ENCODE data around the gene SGCB. TPM values are rescaled to one million over a fixed set of nuclear protein-coding genes. Genes with fewer than 3 reads are reported as not detected.

The SGCB gene
- total and polyA plus RNA-seq, 2 donors (not counting 1 experiment from before 2014, with no cell fraction given): 45.9 to 72.2 TPM

DNA sequence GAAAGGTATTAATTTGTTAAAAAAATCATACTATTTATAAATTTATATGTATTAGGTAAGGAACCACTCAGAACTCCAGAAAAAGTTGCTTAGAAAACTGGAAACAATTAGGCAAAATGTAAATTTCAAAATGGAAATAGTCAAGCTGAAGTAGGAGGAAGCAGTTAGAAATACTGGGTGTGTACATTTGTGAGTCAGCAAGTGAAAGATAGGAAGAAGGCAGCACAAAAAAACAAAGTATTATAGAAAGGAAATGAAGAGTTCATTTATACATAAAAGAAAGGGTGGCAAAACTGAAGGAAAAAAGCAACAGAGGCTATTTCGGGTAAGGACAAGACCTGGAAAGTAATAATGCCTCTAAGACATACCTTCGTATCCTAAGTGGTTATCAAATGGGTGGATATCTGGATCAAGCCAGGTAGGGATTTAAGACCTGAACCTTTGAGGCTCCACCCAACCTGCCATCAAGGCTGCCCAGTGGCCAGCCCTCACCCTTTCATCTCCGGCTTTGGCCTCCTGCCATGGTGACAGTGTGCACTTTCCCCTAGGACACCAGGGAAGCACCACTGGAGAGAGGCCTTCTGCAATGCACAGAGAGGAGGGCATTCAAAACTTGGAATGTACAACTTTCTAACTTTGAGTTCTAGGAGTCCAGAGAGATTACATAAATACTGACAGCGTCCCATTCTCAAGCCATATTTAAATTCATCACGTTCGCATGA lies 18.0 kb downstream of the SGCB start, which contains the start of gene LRRC66:
Gene LRRC66 (minus strand): TSS at position 428 of the 722 bp plus-strand sequence. CDS start 2,750 bp downstream, outside the sequence.
- no peak within 1 kb of the TSS for H3K4me3 ChIP-seq (replicated peaks in 1 of 4; ENCODE audit: control extremely low read depth in 1 of 4, insufficient read depth in 1 of 4, low read depth in 3 of 4, low read length in 4 of 4)
- no peak within 1 kb of the TSS for H3K27ac ChIP-seq (ENCODE audit: insufficient read depth, low read length)
- DNase-seq (ENCODE audit: low read depth in 2 of 2): peak in 1 of 2 donors; percentile 12
- no peak within 1 kb of the TSS for H3K4me2 ChIP-seq (ENCODE audit: extremely low read depth, insufficient read depth, low read length)
- no peaks in the 10 kb centered on the region for H4K20me1 ChIP-seq (ENCODE audit: control insufficient read depth, extremely low read depth, insufficient read depth, low read length)
- H3K36me3 ChIP-seq (ENCODE audit: control insufficient read depth, insufficient read depth, low read length): peaks cover 2% of the 10 kb centered on the region
- no peaks in the 10 kb centered on the region for H3K4me1 ChIP-seq (ENCODE audit: control insufficient read depth, extremely low read depth, insufficient read depth, low read length)
- H3K9me3 ChIP-seq (ENCODE audit: control insufficient read depth, insufficient read depth, low read depth, low read length): no peaks in the 10 kb centered on the region
- no peak for TF ChIP-seq EZH2 (IDR thresholded peaks at IDR 0.05; ENCODE audit: low read length, missing control alignments)
- TF ChIP-seq, protein P1, sequence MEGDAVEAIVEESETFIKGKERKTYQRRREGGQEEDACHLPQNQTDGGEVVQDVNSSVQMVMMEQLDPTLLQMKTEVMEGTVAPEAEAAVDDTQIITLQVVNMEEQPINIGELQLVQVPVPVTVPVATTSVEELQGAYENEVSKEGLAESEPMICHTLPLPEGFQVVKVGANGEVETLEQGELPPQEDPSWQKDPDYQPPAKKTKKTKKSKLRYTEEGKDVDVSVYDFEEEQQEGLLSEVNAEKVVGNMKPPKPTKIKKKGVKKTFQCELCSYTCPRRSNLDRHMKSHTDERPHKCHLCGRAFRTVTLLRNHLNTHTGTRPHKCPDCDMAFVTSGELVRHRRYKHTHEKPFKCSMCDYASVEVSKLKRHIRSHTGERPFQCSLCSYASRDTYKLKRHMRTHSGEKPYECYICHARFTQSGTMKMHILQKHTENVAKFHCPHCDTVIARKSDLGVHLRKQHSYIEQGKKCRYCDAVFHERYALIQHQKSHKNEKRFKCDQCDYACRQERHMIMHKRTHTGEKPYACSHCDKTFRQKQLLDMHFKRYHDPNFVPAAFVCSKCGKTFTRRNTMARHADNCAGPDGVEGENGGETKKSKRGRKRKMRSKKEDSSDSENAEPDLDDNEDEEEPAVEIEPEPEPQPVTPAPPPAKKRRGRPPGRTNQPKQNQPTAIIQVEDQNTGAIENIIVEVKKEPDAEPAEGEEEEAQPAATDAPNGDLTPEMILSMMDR (conservative IDR thresholded peaks at IDR 0.05 in 1 of 2, IDR thresholded peaks at IDR 0.05 in 1 of 2; ENCODE audit: low read depth in 1 of 2, low read length in 2 of 2): no peak
- H3K27me3 ChIP-seq (ENCODE audit: control insufficient read depth, insufficient read depth, low read length): no peaks in the 10 kb centered on the region
- H2AFZ ChIP-seq (ENCODE audit: low read length): no peak within 1 kb of the TSS
- H3K9ac ChIP-seq (ENCODE audit: insufficient read depth, low read length): no peak within 1 kb of the TSS
- no peaks in the 10 kb centered on the region for H3K79me2 ChIP-seq (ENCODE audit: control insufficient read depth, insufficient read depth, low read length)

DNA sequence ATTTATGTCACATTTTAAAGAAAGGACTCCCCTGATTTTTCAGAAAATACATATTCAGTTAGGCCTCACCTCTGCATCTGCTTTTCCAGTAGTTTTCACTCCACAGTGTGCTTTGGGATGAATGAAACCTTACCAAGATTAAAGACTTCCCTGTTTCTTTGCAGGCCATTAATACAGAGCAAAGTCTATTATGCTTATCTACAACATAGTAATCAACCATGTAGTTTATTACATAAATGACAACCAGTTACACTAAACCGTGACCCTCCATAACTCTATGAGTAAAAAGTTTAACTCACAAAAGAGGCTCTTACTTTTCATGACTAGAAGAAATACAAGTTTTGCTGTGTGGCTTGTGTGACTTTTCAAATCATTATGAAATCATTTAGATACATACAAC lies 20.3 kb downstream of the SGCB start:
- Histone ChIP-seq H3K36me3 (ENCODE audit: control insufficient read depth, insufficient read depth, low read length) (peaks cover 2% of the 10 kb centered on the region), H3K27ac (ENCODE audit: insufficient read depth, low read length) (no peak overlapping the region), H3K4me1 (ENCODE audit: control insufficient read depth, extremely low read depth, insufficient read depth, low read length) (no peaks in the 10 kb centered on the region), H3K79me2 (ENCODE audit: control insufficient read depth, insufficient read depth, low read length) (no peaks in the 10 kb centered on the region), H3K4me2 (ENCODE audit: extremely low read depth, insufficient read depth, low read length) (no peak overlapping the region), H3K4me3 (replicated peaks in 1 of 4; ENCODE audit: control extremely low read depth in 1 of 4, insufficient read depth in 1 of 4, low read depth in 3 of 4, low read length in 4 of 4) (no peak overlapping the region), H2AFZ (ENCODE audit: low read length) (no peak overlapping the region), H3K27me3 (ENCODE audit: control insufficient read depth, insufficient read depth, low read length) (no peaks in the 10 kb centered on the region), H3K9ac (ENCODE audit: insufficient read depth, low read length) (no peak overlapping the region), H4K20me1 (ENCODE audit: control insufficient read depth, extremely low read depth, insufficient read depth, low read length) (no peaks in the 10 kb centered on the region), H3K9me3 (ENCODE audit: control insufficient read depth, insufficient read depth, low read depth, low read length) (no peaks in the 10 kb centered on the region)
- TF ChIP-seq, protein P1 (conservative IDR thresholded peaks at IDR 0.05 in 1 of 2, IDR thresholded peaks at IDR 0.05 in 1 of 2; ENCODE audit: low read depth in 1 of 2, low read length in 2 of 2): no peak
- no peak for TF ChIP-seq EZH2 (IDR thresholded peaks at IDR 0.05; ENCODE audit: low read length, missing control alignments)
- DNase-seq (ENCODE audit: low read depth in 2 of 2): no peak

DNA sequence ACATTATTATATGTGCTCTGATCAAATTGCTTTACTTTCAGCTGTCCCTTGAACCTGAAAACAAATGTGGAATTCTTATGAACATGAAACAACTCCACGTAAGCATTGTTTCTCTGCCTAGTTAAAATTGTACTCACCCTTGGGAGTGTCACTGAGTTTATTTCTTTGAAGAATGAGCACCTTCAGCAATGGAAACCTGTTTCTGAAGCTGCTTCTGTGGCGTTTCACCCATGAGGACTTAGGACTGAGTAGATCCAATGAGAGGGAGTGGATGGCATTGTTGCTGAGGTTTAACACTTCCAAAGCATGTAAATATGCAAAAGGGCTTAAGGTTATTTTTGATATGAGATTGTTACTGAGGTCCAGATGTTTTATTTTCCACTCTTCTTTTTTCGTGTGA lies 21.1 kb downstream of the SGCB start:
- Histone ChIP-seq H3K27ac (ENCODE audit: insufficient read depth, low read length) (no peak overlapping the region), H4K20me1 (ENCODE audit: control insufficient read depth, extremely low read depth, insufficient read depth, low read length) (no peaks in the 10 kb centered on the region), H3K79me2 (ENCODE audit: control insufficient read depth, insufficient read depth, low read length) (no peaks in the 10 kb centered on the region), H3K27me3 (ENCODE audit: control insufficient read depth, insufficient read depth, low read length) (no peaks in the 10 kb centered on the region), H3K4me1 (ENCODE audit: control insufficient read depth, extremely low read depth, insufficient read depth, low read length) (no peaks in the 10 kb centered on the region), H3K9ac (ENCODE audit: insufficient read depth, low read length) (no peak overlapping the region), H3K36me3 (ENCODE audit: control insufficient read depth, insufficient read depth, low read length) (no peaks in the 10 kb centered on the region), H3K4me3 (replicated peaks in 1 of 4; ENCODE audit: control extremely low read depth in 1 of 4, insufficient read depth in 1 of 4, low read depth in 3 of 4, low read length in 4 of 4) (no peak overlapping the region), H3K4me2 (ENCODE audit: extremely low read depth, insufficient read depth, low read length) (no peak overlapping the region), H2AFZ (ENCODE audit: low read length) (no peak overlapping the region), H3K9me3 (ENCODE audit: control insufficient read depth, insufficient read depth, low read depth, low read length) (no peaks in the 10 kb centered on the region)
- TF ChIP-seq, protein P1 (conservative IDR thresholded peaks at IDR 0.05 in 1 of 2, IDR thresholded peaks at IDR 0.05 in 1 of 2; ENCODE audit: low read depth in 1 of 2, low read length in 2 of 2): no peak
- TF ChIP-seq EZH2 (IDR thresholded peaks at IDR 0.05; ENCODE audit: low read length, missing control alignments): no peak
- DNase-seq (ENCODE audit: low read depth in 2 of 2): no peak

Measured in fibroblast of lung (primary cell).